ENCODE data around the gene STUM.
"Not testable (repeated sequence)": the region's sequence is repeated elsewhere in the genome, so short reads cannot be mapped to it uniquely, and the experiment has no call there.

Gene STUM

DNA sequence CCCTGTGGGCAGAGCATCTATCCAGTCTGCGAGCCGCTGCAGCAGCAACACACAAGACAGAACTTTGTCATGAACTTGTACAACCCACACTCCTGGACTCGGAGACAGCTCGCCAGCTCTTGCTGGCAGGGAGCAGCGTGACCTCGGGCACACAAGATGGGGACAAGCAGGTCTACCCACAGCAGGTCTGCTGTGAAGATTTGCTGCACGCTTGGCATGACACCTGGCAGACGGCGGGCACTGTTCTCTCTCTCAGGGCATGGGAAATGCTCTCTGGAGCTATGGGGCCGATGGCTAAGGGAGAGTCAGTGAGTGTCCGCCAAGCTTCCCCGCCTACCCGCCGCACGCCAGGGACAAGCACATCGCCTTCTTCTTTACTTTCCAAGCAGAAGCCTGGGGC, 90.0 kb downstream of the STUM start:
- DNase-seq (ENCODE audit: low read depth in 2 of 2) = no peak

DNA sequence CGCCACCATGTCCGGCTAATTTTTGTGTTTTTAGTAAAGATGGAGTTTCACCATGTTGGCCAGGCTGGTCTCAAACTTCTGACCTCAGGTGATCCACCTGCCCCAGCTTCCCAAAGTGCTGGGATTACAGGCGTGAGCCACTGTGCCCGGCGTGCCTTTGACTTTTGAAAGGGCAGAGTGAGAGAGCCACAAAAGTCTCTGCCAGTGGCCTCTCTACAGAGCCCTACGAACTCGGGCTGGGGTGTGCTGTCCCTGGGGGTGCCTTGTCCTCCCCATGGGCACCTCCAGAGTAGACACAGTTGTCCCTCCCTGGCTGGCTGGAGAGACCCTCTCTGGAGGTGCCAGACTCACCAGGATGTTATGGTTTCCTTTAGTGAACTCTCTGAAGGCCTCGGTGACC, 90.6 kb downstream of the STUM start:
- not testable (repeated sequence) for DNase-seq (ENCODE audit: low read depth in 2 of 2)

DNA sequence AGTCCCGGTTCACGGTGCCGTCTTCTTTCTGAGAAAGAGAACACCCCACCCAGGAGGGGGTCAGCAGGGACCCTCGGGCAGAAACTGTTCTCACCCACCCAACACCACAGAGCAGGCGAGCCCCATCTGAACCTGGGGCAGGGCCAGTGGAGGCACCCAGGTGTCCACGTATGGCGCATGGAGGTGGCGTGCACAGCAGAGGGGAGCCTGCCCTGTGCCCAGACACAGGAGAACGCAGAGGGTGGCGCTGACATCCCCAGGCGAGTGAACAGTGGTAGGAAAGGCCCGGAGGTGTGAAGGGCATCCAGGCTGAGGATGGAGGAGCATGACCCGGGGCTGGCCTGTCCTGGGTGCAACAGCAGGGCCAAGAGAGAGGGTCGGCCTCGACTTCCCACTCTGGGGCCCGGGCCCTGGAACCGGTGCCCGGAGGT, 91.1 kb downstream of the STUM start:
- no peak for DNase-seq (ENCODE audit: low read depth in 2 of 2)

DNA sequence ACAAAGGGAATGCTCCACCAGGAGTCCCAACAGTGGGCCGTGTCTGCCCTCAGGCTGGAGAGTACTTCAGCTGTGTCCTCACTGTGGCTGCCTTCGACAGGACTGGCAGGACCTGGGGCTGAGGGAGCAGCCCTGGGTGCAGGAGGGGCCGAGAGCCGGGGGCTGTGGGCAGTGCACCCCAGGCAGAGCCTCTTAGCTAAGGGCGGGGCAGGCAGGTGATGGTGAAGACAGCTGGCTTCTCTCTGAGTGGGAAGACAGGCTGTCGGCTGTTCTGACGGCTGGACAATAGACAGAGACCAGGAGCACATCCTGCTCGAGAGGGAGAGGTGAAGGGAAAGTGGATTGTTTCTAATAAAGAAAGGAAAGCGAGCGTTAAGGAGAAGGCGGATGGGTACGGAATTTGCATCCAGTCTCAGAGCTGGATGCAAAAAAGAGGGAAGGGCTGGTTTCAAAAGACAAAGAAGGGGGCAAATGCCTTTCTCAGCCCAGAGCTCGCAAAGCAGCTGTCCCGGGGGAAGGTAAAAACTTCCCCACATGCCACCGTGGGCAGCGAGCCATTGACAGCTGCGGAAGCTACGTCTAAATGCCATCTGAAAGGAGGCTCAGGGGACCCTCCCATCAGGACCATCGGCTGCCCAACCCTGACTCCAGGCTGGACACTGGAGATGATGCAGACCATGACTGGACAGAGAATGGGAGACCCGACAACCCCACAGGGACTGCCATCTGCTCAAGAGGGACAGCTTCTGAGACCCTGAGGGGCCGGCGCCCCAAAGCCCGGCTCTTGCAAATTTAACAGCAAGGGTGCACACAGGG, 92.0 kb downstream of the STUM start:
- DNase-seq (ENCODE audit: low read depth in 2 of 2) = no peak

DNA sequence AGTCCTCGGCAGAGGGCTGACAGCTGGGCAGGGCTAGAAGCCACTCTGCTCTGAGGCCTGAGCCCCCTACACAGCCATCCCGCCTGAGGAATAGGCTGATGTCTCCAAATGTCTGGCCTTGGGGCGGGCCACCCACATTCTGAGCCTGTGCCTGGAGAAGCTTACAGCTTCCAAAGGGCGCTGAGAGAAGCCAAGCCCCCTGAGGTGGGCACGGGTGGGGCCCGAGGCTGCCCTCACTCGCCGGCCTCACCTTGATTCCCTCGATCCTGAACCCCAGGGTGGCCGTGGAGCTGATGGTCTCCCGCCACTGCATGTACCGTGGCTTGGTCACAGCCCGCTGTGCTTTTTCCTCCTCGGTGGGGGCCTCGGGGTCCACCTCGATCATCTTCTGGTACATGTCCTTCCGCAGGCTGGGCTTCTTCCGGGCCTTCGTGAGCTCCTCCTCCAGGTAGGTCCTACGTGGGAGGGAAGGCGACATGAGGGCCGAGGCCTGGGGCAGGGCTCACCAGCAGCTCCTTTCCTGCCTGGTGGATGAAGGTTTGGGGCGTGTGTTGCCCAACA, 93.2 kb downstream of the STUM start:
- DNase-seq (ENCODE audit: low read depth in 2 of 2) = no peak

DNA sequence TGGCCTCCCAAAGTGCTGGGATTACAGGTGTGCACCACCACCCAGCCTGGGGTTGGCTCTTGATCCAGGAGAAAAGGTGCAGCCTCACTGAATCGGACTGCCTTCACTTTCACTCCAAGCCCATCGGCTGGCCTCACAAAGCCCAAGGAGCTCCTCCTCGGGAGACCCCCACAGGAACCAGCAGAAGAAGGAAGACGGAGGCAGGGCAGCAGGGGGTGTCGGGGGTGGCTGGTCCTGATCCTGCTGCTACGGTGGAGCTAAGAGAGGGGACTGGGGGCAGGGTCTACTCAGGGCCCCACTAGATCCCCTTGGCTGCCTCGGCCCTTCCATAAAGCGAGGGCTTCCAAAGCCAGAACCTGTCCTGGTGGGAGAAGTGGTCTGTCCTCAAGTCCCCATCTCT, 93.9 kb downstream of the STUM start:
- no peak for DNase-seq (ENCODE audit: low read depth in 2 of 2)

DNA sequence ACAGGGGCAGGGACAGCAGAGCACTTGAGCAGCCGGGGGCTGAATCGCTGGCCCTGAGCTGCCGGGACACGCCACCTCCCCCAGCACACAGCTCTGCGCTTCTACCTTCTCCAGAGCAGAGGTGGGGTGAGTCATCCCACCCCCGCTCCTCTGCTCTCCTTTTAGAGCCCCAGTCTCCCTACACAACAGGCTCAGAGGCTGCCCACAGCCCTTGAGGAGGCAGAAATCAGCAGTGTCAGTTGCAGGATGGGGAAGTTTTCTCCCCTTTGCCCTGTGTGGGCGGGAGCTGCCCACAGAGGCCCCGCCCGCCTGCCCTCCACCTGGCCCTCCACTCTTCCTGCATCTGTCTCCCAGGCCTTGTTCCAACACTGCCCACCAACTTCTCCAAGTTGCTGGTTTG, 94.6 kb downstream of the STUM start:
- no peak for DNase-seq (ENCODE audit: low read depth in 2 of 2)

DNA sequence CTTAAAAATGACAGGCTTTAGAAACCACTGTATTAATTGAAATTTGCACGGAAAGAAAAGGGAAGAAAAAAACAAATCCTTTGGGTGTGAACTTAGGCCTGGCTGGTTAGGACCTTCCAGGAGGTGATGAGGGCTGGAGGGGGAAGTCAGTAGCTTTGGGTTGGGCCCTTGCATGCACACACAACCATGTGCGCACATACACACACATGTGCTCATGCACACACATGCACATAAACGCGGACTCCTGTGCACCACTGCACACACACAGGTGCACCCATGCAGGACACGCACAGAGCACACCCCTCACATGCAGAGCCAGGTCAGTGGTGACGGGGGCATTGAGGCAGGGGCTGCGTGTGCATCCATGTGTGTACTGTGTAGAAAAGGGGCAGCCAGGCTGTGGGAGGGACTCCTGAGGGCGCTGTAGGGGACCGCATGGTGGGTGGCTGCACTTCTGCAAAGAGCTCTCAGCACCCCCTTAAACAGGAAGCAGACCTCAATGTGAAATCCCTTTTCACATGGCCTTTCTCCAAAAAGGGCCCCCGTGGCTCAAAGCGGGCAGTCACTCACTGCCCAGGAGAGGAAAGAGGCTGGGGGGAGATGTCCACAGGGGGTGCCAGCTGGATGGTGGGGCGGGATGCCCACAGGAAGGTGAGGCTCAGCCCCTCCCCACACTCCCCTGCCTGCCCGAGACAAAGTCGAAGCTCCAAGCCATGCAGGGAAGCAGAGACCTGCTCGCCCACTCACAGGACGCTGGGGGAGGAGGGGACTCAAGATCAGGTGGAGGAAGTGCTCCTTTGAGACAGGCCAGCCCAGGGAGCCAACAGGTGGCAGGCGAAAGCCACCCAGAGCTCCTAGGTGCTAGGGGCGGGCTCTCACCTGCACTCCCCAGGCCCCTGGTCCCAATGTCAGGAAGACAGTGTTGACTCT, 95.3 kb downstream of the STUM start:
- DNase-seq (ENCODE audit: low read depth in 2 of 2) = no peak

DNA sequence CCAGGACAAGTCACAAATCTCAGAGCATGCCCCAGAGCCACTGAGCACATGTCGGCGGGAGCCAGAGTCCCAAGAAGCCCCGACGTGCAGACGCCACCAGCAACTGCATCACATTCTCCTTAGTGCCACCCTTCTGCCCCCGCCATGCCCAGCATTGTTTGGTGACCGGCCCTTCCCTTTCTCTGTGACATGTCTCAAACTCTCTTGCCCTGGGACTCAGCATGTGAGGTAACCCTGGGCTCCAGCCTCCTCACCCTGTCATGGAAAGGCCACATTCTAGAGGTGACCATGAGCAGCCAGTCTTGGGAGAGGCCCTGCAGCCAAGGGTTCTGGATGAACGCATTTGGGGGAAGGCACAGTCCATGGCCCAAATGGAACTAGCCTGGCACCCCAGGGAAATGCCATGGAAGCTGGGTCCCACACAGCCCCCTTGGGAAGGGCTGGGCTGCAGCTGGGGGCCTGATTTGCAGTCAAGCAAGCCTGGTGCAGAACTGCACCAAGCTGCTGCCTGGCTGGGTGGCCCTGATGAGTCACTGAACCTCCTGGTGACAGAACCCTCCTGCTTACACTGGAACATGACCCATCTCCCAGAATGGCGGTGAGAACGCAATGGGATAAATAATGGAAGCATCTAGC, 96.1 kb downstream of the STUM start:
- DNase-seq (ENCODE audit: low read depth in 2 of 2) = no peak

DNA sequence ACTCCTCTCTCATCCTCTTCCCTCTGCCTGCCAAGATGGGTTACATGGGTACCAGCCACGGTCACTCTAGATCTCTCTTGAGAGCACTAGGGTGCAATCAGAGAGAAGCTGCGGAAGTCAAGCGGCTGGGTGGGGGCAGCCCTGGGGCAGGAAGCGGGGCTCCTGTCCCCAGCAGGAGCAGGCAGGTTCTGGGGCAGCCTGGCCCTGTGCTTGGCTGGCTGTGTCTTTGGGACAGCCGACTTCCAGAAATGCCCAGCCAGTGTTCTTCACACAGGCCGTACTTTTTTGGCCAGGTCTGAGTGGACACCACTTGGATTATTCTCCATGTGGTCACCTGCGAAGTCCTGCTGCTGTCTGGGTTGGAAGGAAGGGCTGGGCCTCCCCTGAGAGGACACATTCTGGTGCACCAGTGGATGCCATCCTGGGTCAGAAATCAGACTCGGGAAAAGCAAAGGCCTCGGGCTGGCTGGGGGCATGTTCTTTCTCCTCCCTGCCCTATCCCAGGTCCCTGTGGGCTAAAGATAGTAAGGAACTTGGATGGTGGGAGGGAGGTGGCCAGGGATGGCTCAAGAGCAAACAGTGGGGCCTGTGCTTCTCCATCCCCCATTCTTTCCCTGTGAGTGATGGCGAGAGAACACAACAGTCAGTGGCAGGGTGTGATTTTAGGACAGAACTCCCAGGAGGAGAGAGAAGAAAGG, 96.9 kb downstream of the STUM start:
- DNase-seq (ENCODE audit: low read depth in 2 of 2) = no peak

DNA sequence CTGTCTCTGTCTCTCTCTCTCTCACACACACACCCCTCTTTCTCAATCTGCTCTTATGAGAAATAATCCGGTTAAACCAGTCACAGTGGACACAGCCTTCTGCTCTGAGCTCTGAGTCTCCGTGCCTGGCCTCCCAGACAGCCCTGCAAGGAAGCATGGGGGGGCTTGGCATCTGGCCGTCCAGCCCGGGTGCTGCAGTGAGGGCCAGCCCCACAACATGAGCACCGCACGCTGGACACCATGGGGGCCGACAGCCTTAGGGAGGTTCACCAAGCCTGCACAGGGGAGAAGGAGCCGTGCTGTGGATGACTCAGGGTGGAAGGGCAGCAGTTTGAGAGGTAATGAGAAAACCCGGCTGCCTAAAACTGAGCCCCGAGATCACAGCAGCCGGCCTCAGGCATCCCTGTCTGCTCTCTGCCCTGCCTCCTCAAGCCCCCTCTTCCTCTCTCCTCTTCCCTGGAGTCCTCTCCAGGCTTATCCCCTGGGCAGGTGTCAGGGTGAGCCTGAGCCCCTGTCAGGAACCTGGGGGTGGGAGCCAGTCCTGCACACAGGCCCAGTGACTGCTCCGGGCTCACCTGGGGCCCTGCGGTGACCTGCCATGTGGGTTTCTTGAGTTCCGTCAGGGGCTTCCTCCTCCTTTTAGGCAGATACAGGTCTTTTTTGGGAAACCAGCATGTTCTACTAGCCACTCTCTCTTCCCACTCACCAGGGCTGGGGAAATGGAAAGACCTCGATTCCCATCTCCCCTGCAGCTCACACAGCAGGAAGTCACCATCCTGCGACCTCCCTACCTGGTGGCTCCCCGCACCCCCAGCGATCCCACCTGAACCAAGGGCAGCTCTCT, 97.7 kb downstream of the STUM start:
- DNase-seq (ENCODE audit: low read depth in 2 of 2) = no peak

DNA sequence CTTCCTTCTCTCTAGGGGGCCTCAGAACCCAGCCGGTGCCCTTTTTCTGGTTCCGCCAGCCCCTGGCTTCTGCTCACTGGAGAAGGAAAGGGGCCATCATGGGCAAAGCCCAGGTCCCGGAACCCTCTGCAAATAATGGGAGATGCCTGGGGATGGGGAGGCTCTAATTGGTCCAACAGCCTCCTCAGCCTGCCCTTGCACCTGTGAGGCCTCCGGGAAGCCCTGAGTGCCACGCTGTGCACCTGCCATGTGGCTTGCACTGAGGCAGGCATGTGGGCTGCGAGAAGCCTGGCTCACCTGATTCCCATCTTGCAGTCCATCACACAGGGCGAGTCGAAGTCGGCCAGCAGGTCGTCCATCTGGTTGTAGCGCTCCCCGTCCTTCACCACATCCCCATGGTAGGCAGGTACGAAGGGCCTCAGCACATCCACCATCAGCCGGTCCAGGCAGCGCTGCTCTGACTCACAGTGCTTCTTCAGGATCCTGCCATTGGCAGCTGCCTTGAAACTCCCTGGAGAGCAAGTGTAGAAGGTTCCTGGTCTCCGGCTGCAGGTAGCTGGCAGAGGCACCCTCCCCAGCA, 98.4 kb downstream of the STUM start:
- no peak for DNase-seq (ENCODE audit: low read depth in 2 of 2)

DNA sequence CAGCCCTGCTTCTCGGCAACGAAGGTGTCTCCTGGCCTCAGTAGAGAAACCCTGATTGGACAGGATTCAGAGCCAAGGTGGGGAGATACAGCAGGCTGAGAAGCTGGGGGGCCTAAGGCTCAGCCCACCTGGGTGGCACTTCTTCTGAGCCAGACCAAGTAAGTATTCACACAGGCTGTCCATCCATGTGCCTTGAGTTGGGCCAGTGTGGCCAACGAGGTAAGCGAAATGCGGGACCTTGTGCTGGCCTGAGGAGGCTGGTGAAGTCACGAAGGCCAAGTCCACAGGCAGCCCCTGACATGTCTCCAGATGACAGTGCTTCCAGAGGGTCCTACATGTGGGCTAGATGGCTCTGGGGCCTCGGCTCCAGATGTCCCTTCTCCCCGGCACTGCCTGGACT, 99.2 kb downstream of the STUM start:
- no peak for DNase-seq (ENCODE audit: low read depth in 2 of 2)

DNA sequence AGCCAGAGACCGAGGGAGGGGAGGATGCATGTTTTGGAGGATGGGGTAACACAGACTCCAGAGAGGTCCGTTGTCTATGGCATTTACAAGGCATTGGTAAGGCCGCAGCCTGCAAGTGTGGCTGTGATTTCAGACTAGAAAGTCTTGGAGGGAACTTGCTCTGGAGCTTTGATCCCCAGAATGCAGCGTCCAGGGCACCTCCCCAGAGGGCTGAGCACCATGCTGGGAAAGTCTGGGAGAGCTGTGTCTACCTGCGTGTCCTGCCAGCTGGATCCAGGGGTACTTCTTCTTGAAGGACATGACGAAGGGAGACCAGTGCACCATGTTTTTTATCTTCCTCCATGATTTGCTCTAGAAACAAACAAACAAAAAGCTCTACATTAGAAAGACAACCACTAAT, 99.9 kb downstream of the STUM start:
- no peak for DNase-seq (ENCODE audit: low read depth in 2 of 2)

DNA sequence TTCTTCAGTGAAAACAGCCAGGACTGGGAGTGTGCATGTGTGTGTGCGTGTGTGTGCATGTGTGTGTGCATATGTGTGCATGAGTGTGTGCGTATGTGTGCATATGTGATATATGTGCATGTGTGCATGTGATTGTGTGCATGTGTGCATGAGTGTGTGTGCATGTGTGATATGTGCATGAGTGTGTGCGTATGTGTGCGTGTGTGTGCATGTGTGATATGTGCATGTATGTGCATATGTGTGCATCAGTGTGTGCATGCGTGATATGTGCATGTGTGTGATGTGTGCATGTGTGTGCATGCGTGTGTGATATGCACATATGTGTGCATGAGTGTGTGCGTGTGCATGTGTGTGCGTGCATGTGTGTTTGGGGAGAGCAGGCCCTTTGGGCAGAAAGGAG, 100.7 kb downstream of the STUM start:
- no peak for DNase-seq (ENCODE audit: low read depth in 2 of 2)

DNA sequence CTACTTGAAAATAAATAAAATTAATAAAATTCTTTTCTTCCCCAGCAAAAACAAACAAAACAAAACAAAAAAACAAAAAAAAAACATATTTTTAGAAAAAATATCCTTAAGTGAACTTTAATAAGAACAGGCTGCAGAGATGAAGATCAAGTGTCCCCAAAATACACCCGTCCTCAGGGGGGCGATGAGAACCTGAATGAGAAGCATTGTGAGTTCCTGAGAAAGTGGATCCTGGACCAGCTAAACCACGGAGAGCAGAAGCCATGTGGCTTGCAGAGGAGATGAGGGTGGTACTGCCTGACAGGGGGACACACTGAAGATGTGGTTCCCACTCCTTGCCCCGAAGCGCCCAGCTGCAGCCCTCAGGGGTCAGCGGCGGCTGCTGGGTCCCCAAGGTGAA, 101.2 kb downstream of the STUM start:
- no peak for DNase-seq (ENCODE audit: low read depth in 2 of 2)

DNA sequence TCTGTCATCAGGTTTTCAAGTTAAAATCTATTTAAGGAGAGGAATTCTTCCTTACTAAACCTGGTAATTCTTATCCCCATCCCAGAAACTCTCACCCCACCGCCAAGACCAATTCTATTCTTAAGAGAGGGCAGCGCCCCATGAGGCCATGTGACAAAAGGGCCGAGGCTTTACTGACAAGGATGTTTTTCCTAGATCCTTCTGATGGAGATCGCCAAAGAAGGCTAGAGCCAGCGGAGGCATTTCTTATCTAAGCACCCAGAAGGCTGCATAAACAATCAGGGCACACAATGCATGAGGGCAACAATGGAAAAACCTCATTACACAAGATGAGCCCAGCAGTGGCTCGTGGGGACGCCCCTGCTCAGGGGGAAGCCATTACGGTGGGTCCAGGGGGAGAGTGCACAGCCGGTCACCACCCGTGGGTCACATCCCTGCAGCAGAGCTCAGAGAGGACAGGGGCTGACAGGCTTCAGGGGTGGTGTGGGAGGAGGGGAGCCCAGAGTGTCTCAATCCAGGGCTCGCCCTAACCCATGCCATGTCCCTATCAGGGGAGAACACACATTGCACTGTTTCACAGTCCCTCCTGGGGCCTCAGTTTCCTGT, 101.8 kb downstream of the STUM start:
- no peak for DNase-seq (ENCODE audit: low read depth in 2 of 2)

DNA sequence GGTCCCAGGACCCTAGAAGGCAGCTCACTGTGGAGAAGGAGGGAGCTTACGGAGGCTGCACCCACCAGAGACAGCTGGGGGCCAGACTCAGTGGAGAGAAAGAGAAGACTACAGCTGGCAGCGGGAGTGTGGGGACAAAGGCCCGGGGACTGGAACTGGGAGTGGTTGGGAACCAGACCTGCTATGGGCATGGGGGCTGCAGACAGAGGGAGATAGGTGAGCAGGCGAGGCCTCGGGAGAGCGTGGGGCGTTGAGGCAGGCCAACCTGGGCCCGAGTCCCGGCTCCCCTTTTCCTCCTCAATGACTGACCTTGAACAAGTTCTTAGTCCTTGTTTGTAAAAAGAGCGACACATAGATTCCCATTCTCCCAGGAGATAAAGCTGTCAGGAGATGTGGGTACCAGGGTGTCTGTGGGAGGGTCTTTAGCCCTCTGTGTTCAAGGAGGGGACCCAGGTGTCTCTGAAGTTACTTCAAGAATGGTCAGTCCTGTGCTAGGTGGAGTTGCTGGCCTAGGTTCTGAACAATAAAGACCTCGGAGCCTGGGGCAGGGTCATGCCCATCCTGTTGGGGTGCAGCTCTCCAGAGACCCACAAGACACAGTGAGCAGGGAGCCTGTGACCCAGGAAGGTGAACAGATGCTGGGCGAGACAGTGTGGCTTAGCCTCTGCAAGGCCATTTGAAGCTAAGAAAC, 102.6 kb downstream of the STUM start:
- DNase-seq (ENCODE audit: low read depth in 2 of 2) = no peak

DNA sequence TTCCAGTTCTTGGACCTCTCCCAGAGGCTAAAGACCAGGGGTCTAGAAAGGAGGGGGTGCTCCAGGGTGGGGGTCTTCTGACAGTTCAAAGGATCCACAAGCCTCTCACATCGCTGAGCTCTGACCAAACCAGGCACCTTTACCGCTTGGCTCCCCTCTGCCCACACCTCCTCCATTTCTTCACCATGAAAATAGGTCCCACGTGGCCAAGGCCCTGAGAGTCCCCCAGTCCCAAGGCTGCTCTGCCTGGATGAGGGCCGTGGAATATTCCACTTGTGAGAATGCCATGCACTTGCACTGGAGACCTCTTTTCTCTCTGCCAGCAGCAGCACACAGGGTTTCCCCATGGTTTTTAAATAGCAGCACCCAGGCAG, 103.2 kb downstream of the STUM start:
- DNase-seq (ENCODE audit: low read depth in 2 of 2) = no peak

Measured in fibroblast of skin of left biceps (primary cell).